T47D (cell line): Measurements from ENCODE around the gene JMJD1C.

ENCODE experiments used
- DNase-seq, 2 experiments: peaks; one replicate each; pipeline versions ENCODE4 v3.0.0 to v3.0.0-alpha.2; 2011 to 2012; ENCODE audit warnings: low read depth in 1 of 2, low spot score in 1 of 2
- JUND ChIP-seq: IDR thresholded peaks from 2 replicates; pipeline ENCODE4 v1.6.1; 2012; ENCODE audit warnings: low read depth
- in situ Hi-C: cut with HindIII; loops from 2 replicates; pipeline ENCODE4 v1.10.0; 2016; ENCODE audit warnings: low sequenced_read_pairs, low pct_unique_long_range_greater_than_20kb

The JMJD1C gene

GRCh38 chr10:63258920-63259678 is 206.7 kb downstream of the JMJD1C start:
- DNase-seq = no peak
- in situ Hi-C loops = no loop called here
- TF ChIP-seq JUND = no peak

GRCh38 chr10:63257778-63258177 is 208.0 kb downstream of the JMJD1C start:
- in situ Hi-C loops = no loop called here
- no peak for DNase-seq
- TF ChIP-seq JUND = no peak

GRCh38 chr10:63256009-63256773 is 209.6 kb downstream of the JMJD1C start:
- no peak for DNase-seq
- no peak for TF ChIP-seq JUND
- in situ Hi-C loops = no loop called here

- TF ChIP-seq JUND = no peak
- no peak for DNase-seq
- in situ Hi-C loops = no loop called here
Observed at GRCh38 chr10:63255316-63255715, 210.5 kb downstream of the JMJD1C start.

- TF ChIP-seq JUND = no peak
- no peak for DNase-seq
- in situ Hi-C loops = no loop called here
Observed at GRCh38 chr10:63253040-63253439, 212.7 kb downstream of the JMJD1C start.

GRCh38 chr10:63252095-63252762 is 213.5 kb downstream of the JMJD1C start:
- DNase-seq = no peak
- in situ Hi-C loops = no loop called here
- no peak for TF ChIP-seq JUND

GRCh38 chr10:63250032-63250431 is 215.7 kb downstream of the JMJD1C start:
- no peak for DNase-seq
- no peak for TF ChIP-seq JUND
- in situ Hi-C loops = no loop called here

- no peak for DNase-seq
- TF ChIP-seq JUND = no peak
- in situ Hi-C loops = no loop called here
Observed at GRCh38 chr10:63247771-63248170, 218.0 kb downstream of the JMJD1C start.

- TF ChIP-seq JUND = no peak
- in situ Hi-C loops = no loop called here
- DNase-seq = no peak
Observed at GRCh38 chr10:63246356-63246755, 219.4 kb downstream of the JMJD1C start.

- in situ Hi-C loops = no loop called here
- DNase-seq = no peak
- TF ChIP-seq JUND = no peak
Observed at GRCh38 chr10:63241841-63242281, 223.9 kb downstream of the JMJD1C start.

GRCh38 chr10:63240807-63241206 is 225.0 kb downstream of the JMJD1C start:
- in situ Hi-C loops = no loop called here
- DNase-seq = no peak
- TF ChIP-seq JUND = no peak

GRCh38 chr10:63238501-63238900 is 227.3 kb downstream of the JMJD1C start:
- in situ Hi-C loops = no loop called here
- TF ChIP-seq JUND = no peak
- DNase-seq = no peak

GRCh38 chr10:63237396-63237795 is 228.4 kb downstream of the JMJD1C start:
- DNase-seq = peak in 1 of 2 experiments; percentile 77
- in situ Hi-C loops = no loop called here
- TF ChIP-seq JUND = no peak
